H9 (cell line): ENCODE data around the gene ITGA1. TPM values are rescaled to one million over a fixed set of nuclear protein-coding genes. Genes with fewer than 3 reads are reported as not detected.

ENCODE experiments used
- DNase-seq: peaks from one replicate; pipeline ENCODE4 v3.0.0-alpha.2; 2017
- H2AFZ ChIP-seq: one replicate; pipeline ENCODE4 v1.6.1; 2013; ENCODE audit warnings: mild to moderate bottlenecking, low read length, control low read depth, moderate library complexity
- H2AK5ac ChIP-seq: 2 replicates; pipeline ENCODE4 v1.6.1; 2013; ENCODE audit warnings: low read length, control low read depth, mixed read lengths; ENCODE audit not compliant: insufficient read length
- H2BK120ac ChIP-seq: one replicate; pipeline ENCODE4 v1.6.1; 2013; ENCODE audit warnings: low read depth, mild to moderate bottlenecking, low read length, control low read depth, inconsistent platforms; ENCODE audit not compliant: poor library complexity, severe bottlenecking
- H2BK12ac ChIP-seq: 2 replicates; pipeline ENCODE4 v1.6.1; 2013; ENCODE audit warnings: low read length, control low read depth, mixed read lengths, low read depth; ENCODE audit not compliant: insufficient read length
- H2BK15ac ChIP-seq: 2 replicates; pipeline ENCODE4 v1.6.1; 2013; ENCODE audit warnings: low read depth, low read length, control low read depth
- H2BK20ac ChIP-seq: one replicate; pipeline ENCODE4 v1.6.1; 2013; ENCODE audit warnings: low read depth, mild to moderate bottlenecking, low read length, control low read depth, inconsistent platforms; ENCODE audit not compliant: poor library complexity, severe bottlenecking
- H2BK5ac ChIP-seq: 2 replicates; pipeline ENCODE4 v1.6.1; 2013; ENCODE audit warnings: low read length, control low read depth, mixed read lengths; ENCODE audit not compliant: insufficient read length
- H3K14ac ChIP-seq: 2 replicates; pipeline ENCODE4 v1.6.1; 2013; ENCODE audit warnings: low read length, control low read depth; ENCODE audit not compliant: insufficient read depth
- H3K18ac ChIP-seq: 2 replicates; pipeline ENCODE4 v1.6.1; 2013; ENCODE audit warnings: low read depth, mild to moderate bottlenecking, mixed read lengths, low read length, control low read depth; ENCODE audit not compliant: insufficient read length
- H3K23ac ChIP-seq: 2 replicates; pipeline ENCODE4 v1.6.1; 2013; ENCODE audit warnings: low read length, control low read depth, mixed read lengths, low read depth; ENCODE audit not compliant: insufficient read length
- H3K23me2 ChIP-seq: 2 replicates; pipeline ENCODE4 v1.6.1; 2013; ENCODE audit warnings: low read depth, mild to moderate bottlenecking, mixed read lengths, low read length, control low read depth; ENCODE audit not compliant: insufficient read length, poor library complexity, severe bottlenecking
- H3K27ac ChIP-seq: 2 replicates; pipeline ENCODE4 v1.5.1; 2013; ENCODE audit warnings: low read length, control low read depth, mixed read lengths, low read depth; ENCODE audit not compliant: insufficient read length
- H3K27me3 ChIP-seq: 2 replicates; pipeline ENCODE4 v1.6.1; 2013; ENCODE audit warnings: low read length, control low read depth, inconsistent platforms; ENCODE audit not compliant: insufficient read depth
- H3K4ac ChIP-seq: 2 replicates; pipeline ENCODE4 v1.6.1; 2013; ENCODE audit warnings: low read depth, mild to moderate bottlenecking, control low read depth, inconsistent platforms, low read length, moderate library complexity
- H3K4me1 ChIP-seq: 2 replicates; pipeline ENCODE4 v1.6.1; 2013; ENCODE audit warnings: low read length, control low read depth, inconsistent platforms; ENCODE audit not compliant: insufficient read depth
- H3K4me2 ChIP-seq: 2 replicates; pipeline ENCODE4 v1.6.1; 2013; ENCODE audit warnings: low read length, control low read depth, mixed read lengths; ENCODE audit not compliant: insufficient read length, insufficient read depth
- H3K56ac ChIP-seq: 2 replicates; pipeline ENCODE4 v1.6.1; 2013; ENCODE audit warnings: low read depth, mild to moderate bottlenecking, mixed read lengths, low read length, control low read depth; ENCODE audit not compliant: insufficient read length
- H3K79me1 ChIP-seq: 2 replicates; pipeline ENCODE4 v1.6.1; 2013; ENCODE audit warnings: low read depth, mild to moderate bottlenecking, moderate library complexity, low read length, control low read depth, inconsistent platforms; ENCODE audit not compliant: insufficient read depth, poor library complexity, severe bottlenecking
- H3K79me2 ChIP-seq: 2 replicates; pipeline ENCODE4 v1.6.1; 2013; ENCODE audit warnings: low read length, control low read depth, inconsistent platforms; ENCODE audit not compliant: insufficient read depth
- H3K9ac ChIP-seq: 2 replicates; pipeline ENCODE4 v1.6.1; 2013; ENCODE audit warnings: low read length, control low read depth, mixed read lengths; ENCODE audit not compliant: insufficient read length; ENCODE audit errors: extremely low read depth
- H3K9me3 ChIP-seq: one replicate; pipeline ENCODE4 v1.6.1; 2013; ENCODE audit warnings: low read depth, low read length, inconsistent platforms; ENCODE audit not compliant: control insufficient read depth
- H3T11ph ChIP-seq: one replicate; pipeline ENCODE4 v1.6.1; 2013; ENCODE audit warnings: mild to moderate bottlenecking, low read length, control low read depth, inconsistent platforms
- H4K20me1 ChIP-seq: one replicate; pipeline ENCODE4 v1.6.1; 2013; ENCODE audit not compliant: control insufficient read depth, insufficient read length, insufficient read depth
- H4K5ac ChIP-seq: 2 replicates; pipeline ENCODE4 v1.6.1; 2013; ENCODE audit warnings: low read depth, mild to moderate bottlenecking, mixed read lengths, low read length, control low read depth; ENCODE audit not compliant: insufficient read length
- H4K8ac ChIP-seq: replicated peaks from 2 replicates; pipeline ENCODE4 v1.6.1; 2013; ENCODE audit warnings: low read length, control low read depth, mixed read lengths, low read depth; ENCODE audit not compliant: insufficient read length
- H4K91ac ChIP-seq: 2 replicates; pipeline ENCODE4 v1.6.1; 2013; ENCODE audit warnings: low read depth, mild to moderate bottlenecking, moderate library complexity, mixed read lengths, low read length, control low read depth; ENCODE audit not compliant: insufficient read length
- H3K27ac Mint-ChIP-seq, 3 experiments: 2 replicates in 2 of 3; 3 replicates in 1 of 3; pipeline ENCODE4 v1.8.0; 2020 to 2021; ENCODE audit warnings: mixed read lengths in 3 of 3, mild to moderate bottlenecking in 1 of 3, moderate library complexity in 1 of 3
- H3K27me3 Mint-ChIP-seq: 2 replicates; pipeline ENCODE4 v1.8.0; 2021; ENCODE audit warnings: low read depth, mild to moderate bottlenecking, moderate library complexity, mixed read lengths
- H3K36me3 Mint-ChIP-seq, 3 experiments: 2 replicates in 2 of 3; 3 replicates in 1 of 3; pipeline ENCODE4 v1.8.0; 2020 to 2021; ENCODE audit warnings: low read depth in 3 of 3, mixed read lengths in 3 of 3; ENCODE audit not compliant: insufficient read depth in 1 of 3
- H3K4me1 Mint-ChIP-seq, 2 experiments: 2 replicates each; pipeline ENCODE4 v1.8.0; 2020; ENCODE audit warnings: mixed read lengths in 2 of 2
- H3K4me3 Mint-ChIP-seq, 2 experiments: 2 replicates in 1 of 2; 3 replicates in 1 of 2; pipeline ENCODE4 v1.8.0; 2020 to 2021; ENCODE audit warnings: mild to moderate bottlenecking in 2 of 2, mixed read lengths in 2 of 2, moderate library complexity in 1 of 2
- H3K9me3 Mint-ChIP-seq, 2 experiments: 2 replicates in 1 of 2; 3 replicates in 1 of 2; pipeline ENCODE4 v1.8.0; 2020; ENCODE audit warnings: mild to moderate bottlenecking in 2 of 2, mixed read lengths in 2 of 2, moderate library complexity in 1 of 2
- CTCF ChIP-seq: fragments of 200-600 bp; sonication (generic); conservative IDR thresholded peaks from 3 replicates; pipeline ENCODE4 v1.8.0; 2021; ENCODE audit warnings: antibody characterized with exemption, mild to moderate bottlenecking
- WGBS: extraction: QIAGEN DNeasy Blood & Tissue Kit; methylation state at CpG from one replicate; pipeline ENCODE4 v1.1.7; 2013; ENCODE audit warnings: missing lambda C conversion rate, low lambda C conversion rate, mixed read lengths; ENCODE audit not compliant: insufficient read length; ENCODE audit errors: extremely low coverage; 5-methylcytosine and 5-hydroxymethylcytosine counted together
- total RNA-seq: library from RNA; stranded (reverse); gene quantifications from 2 replicates; pipeline ENCODE4 v1.2.1, GENCODE V29; 2021

ITGA1 gene
- total RNA-seq, 1 experiment from 2014 or later, result 3.9 TPM

- no peak overlapping the region for H3K4me3 Mint-ChIP-seq
- H3T11ph ChIP-seq, result no peak overlapping the region
- no peak overlapping the region for H2BK5ac ChIP-seq
- no peaks in the 10 kb centered on the region for H4K20me1 ChIP-seq
- H3K4ac ChIP-seq, result no peak overlapping the region
- H3K27me3 Mint-ChIP-seq, result no peaks in the 10 kb centered on the region
- H3K27ac Mint-ChIP-seq, result peak overlapping the region in 1 of 3 experiments; percentile 5; a peak in 1 of 7 replicates
- H2AFZ ChIP-seq, result no peak overlapping the region
- H3K18ac ChIP-seq, result no peak overlapping the region
- no peak for TF ChIP-seq CTCF
- H3K36me3 Mint-ChIP-seq, result peaks cover 4 to 7% (median 6%) of the 10 kb centered on the region in 3 experiments
- no peak overlapping the region for H2BK15ac ChIP-seq
- no peak overlapping the region for H3K27ac ChIP-seq
- H3K23me2 ChIP-seq, result peaks cover 16% of the 10 kb centered on the region
- no peak overlapping the region for H3K9ac ChIP-seq
- no peak overlapping the region for H4K91ac ChIP-seq
- no peak overlapping the region for H4K5ac ChIP-seq
- WGBS, result no CpG with 5 or more reads among the region's 2 CpGs
- no peaks in the 10 kb centered on the region; the same call in 1 of the 2 replicates for H3K4me1 ChIP-seq
- no peak overlapping the region for H3K4me2 ChIP-seq
- no peak overlapping the region for H2BK120ac ChIP-seq
- peaks cover 14% of the 10 kb centered on the region; the same call in 1 of the 2 replicates for H3K79me2 ChIP-seq
- no peak overlapping the region for H2BK20ac ChIP-seq
- peaks cover 26% of the 10 kb centered on the region in 2 experiments for H3K4me1 Mint-ChIP-seq
- no peak overlapping the region for H4K8ac ChIP-seq
- no peaks in the 10 kb centered on the region for H3K27me3 ChIP-seq
- no peaks in the 10 kb centered on the region; a peak in 1 of 5 replicates for H3K9me3 Mint-ChIP-seq
- H3K14ac ChIP-seq, result no peak overlapping the region
- no peak overlapping the region for H3K23ac ChIP-seq
- no peak overlapping the region for H2AK5ac ChIP-seq
- no peaks in the 10 kb centered on the region for H3K9me3 ChIP-seq
- H3K79me1 ChIP-seq, result no peaks in the 10 kb centered on the region
- no peak overlapping the region for H2BK12ac ChIP-seq
- DNase-seq, result no peak
- no peak overlapping the region for H3K56ac ChIP-seq
Observed at GRCh38 chr5:52804981-52805380, 17.3 kb downstream of the ITGA1 start.
